ENCODE results near the gene UQCRC1. TPM values are rescaled to one million over a fixed set of nuclear protein-coding genes. Genes with fewer than 3 reads are reported as not detected.

UQCRC1 gene
- total and polyA plus RNA-seq, 2 donors from 2014 or later = 207 to 584 TPM

DNA sequence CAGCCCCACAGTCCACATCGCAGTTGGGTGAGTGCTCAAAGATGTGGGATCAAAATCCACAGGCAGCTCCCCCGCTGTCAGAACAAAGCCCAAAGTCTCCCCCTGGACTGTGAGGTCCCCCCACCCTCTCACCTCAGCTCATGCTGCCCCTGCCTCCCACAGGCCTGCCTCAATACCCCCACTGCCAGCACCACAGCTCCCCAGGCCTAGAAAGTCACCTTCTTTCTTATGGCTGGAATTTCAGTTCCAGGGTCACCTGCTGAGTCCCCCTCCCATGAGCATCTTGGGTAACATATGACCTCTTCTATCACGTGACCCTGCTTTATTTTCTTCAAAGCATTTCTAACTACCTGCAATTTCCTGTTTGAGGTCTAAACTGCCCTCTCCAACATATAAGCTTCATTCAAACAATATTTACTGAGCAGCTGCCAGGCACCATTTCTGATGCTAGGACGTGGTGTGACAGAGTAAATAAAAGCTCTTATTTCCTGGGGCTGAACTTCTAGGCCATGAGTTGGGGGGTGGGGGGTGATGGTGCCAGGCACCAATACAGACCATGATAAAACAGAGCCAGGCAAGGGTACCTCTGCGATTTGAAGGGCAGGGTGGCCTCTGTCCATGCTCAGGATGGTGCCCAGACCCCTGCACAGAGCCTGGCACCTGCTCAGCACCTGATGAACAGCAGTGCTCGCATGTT lies 14.6 kb upstream of the UQCRC1 start:
- DNase-seq (peak in 1 of 5 donors; percentile 43), FAIRE-seq (no peak)
- Histone ChIP-seq H3K36me3 (ENCODE audit: control insufficient read depth in 2 of 3, insufficient read depth in 3 of 3, low read length in 3 of 3) (peaks cover 0 to 12% (median 7%) of the 10 kb centered on the region in 3 donors), H3K9ac (ENCODE audit: low read length in 3 of 3) (no peak overlapping the region), H3K27ac (ENCODE audit: low read depth in 2 of 2, low read length in 2 of 2) (no peak overlapping the region), H3K27me3 (ENCODE audit: control insufficient read depth, insufficient read depth, low read length) (no peaks in the 10 kb centered on the region), H3K9me3 (ENCODE audit: control insufficient read depth in 2 of 3, insufficient read depth in 1 of 3, low read length in 3 of 3) (no peaks in the 10 kb centered on the region), H3K4me1 (ENCODE audit: control insufficient read depth in 2 of 3, insufficient read depth in 2 of 3, low read depth in 1 of 3, low read length in 3 of 3) (no peaks in the 10 kb centered on the region), H3K4me3 (ENCODE audit: low read length in 3 of 3) (no peak overlapping the region)
- intact Hi-C loops (cut with DNase I) = no loop called here
- TF ChIP-seq, protein P1, sequence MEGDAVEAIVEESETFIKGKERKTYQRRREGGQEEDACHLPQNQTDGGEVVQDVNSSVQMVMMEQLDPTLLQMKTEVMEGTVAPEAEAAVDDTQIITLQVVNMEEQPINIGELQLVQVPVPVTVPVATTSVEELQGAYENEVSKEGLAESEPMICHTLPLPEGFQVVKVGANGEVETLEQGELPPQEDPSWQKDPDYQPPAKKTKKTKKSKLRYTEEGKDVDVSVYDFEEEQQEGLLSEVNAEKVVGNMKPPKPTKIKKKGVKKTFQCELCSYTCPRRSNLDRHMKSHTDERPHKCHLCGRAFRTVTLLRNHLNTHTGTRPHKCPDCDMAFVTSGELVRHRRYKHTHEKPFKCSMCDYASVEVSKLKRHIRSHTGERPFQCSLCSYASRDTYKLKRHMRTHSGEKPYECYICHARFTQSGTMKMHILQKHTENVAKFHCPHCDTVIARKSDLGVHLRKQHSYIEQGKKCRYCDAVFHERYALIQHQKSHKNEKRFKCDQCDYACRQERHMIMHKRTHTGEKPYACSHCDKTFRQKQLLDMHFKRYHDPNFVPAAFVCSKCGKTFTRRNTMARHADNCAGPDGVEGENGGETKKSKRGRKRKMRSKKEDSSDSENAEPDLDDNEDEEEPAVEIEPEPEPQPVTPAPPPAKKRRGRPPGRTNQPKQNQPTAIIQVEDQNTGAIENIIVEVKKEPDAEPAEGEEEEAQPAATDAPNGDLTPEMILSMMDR (IDR thresholded peaks at IDR 0.05; ENCODE audit: borderline replicate concordance, extremely low read depth, insufficient read depth) = no peak

DNA sequence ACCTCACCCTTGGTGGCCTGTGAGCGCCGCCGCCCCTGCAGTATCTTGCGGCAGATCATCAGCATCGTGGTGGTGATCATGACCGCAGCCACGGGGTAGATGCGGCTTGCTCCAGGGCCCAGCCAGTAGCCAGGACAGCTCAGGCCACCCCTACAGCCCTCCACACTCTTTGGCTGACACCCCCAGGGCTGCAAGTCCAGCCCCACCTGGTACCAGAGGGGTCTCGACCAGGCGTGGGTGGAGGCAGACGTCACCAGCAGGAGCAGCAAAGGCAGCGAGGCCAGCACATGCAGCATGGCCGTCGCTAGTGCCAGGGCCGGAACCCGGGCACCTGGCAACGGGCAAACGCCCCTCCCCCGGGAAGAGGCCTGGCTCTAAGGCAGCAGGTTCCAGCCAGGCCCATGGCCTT lies 12.0 kb upstream of the UQCRC1 start, which contains the start of gene TMEM89:
Gene TMEM89 (minus strand): TSS at position 309 of the 409 bp plus-strand sequence. CDS start 13 bp downstream, at position 296.
- Histone ChIP-seq H3K9me3 (ENCODE audit: control insufficient read depth in 2 of 3, insufficient read depth in 1 of 3, low read length in 3 of 3) (peaks cover 0 to 8% (median 1%) of the 10 kb centered on the region in 3 donors), H3K9ac (ENCODE audit: low read length in 3 of 3) (no peak within 1 kb of the TSS), H3K36me3 (ENCODE audit: control insufficient read depth in 2 of 3, insufficient read depth in 3 of 3, low read length in 3 of 3) (peaks cover 0 to 2% (median 0%) of the 10 kb centered on the region in 3 donors), H3K4me1 (ENCODE audit: control insufficient read depth in 2 of 3, insufficient read depth in 2 of 3, low read depth in 1 of 3, low read length in 3 of 3) (no peaks in the 10 kb centered on the region), H3K27me3 (ENCODE audit: control insufficient read depth, insufficient read depth, low read length) (no peaks in the 10 kb centered on the region), H3K27ac (ENCODE audit: low read depth in 2 of 2, low read length in 2 of 2) (no peak within 1 kb of the TSS), H3K4me3 (ENCODE audit: low read length in 3 of 3) (no peak within 1 kb of the TSS)
- FAIRE-seq (no peak), DNase-seq (no peak)
- TF ChIP-seq, protein P1 (IDR thresholded peaks at IDR 0.05; ENCODE audit: borderline replicate concordance, extremely low read depth, insufficient read depth) = no peak
- intact Hi-C loops (cut with DNase I) = no loop called here

DNA sequence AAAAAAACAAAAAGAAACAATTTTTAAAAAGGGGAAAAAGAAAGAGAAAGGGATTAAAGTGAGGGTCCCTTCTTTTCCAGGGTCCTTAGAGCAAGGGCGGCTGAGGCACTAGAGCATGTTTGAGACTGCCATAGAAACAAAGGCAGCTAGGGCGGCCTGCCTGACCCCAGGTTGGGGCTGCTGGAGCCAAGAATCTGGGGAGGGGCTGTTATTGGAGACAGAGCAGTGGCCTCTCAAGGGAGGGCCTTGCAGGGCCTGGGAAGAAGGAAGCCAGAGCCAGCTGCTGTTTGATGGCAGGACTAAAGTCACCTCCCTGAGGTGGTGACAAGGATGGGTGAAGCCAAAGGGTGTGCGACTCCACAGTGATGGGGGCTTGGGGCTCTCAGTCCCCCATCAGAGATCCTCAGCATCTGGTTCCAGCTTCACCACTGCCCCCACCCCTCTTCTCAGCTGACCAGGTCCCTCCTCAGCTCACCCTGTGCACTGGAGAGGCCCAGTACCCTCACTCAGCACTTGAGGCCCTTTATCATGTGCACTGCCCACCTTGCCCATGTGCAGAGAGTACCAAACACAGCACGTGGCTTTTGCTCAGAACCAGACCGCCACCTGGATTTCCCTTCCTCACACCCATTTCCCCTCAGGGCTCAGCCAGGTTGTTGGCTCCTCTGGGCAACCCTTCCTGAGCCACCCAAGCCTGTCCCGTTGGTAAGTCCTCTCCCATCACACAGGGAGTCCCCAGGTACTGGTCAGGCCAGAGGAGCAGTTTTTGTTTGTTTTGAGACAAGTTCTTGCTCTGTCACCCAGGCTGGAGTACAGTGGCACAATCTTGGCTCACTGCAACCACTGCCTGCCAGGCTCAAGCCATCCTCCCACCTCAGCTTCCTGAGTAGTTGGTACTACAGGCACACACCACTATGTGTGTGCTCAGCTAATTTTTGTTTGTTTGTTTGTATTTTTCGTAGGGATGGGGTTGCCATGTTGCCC lies 10.4 kb upstream of the UQCRC1 start:
- Histone ChIP-seq H3K9me3 (ENCODE audit: control insufficient read depth in 2 of 3, insufficient read depth in 1 of 3, low read length in 3 of 3) (peaks cover 0 to 8% (median 1%) of the 10 kb centered on the region in 3 donors), H3K27ac (ENCODE audit: low read depth in 2 of 2, low read length in 2 of 2) (no peak overlapping the region), H3K9ac (ENCODE audit: low read length in 3 of 3) (no peak overlapping the region), H3K36me3 (ENCODE audit: control insufficient read depth in 2 of 3, insufficient read depth in 3 of 3, low read length in 3 of 3) (no peaks in the 10 kb centered on the region), H3K4me3 (ENCODE audit: low read length in 3 of 3) (no peak overlapping the region), H3K27me3 (ENCODE audit: control insufficient read depth, insufficient read depth, low read length) (no peaks in the 10 kb centered on the region), H3K4me1 (ENCODE audit: control insufficient read depth in 2 of 3, insufficient read depth in 2 of 3, low read depth in 1 of 3, low read length in 3 of 3) (no peaks in the 10 kb centered on the region)
- no peak for DNase-seq
- TF ChIP-seq, protein P1 (IDR thresholded peaks at IDR 0.05; ENCODE audit: borderline replicate concordance, extremely low read depth, insufficient read depth) = no peak
- FAIRE-seq = no peak
- intact Hi-C loops (cut with DNase I) = no loop called here

Measured in kidney (tissue), 14 donors.